H1 (cell line): ENCODE results near the gene ASB1. TPM values are rescaled to one million over a fixed set of nuclear protein-coding genes. Genes with fewer than 3 reads are reported as not detected.

Experiments
- polyA plus RNA-seq, 7 experiments: library from polyadenylated mRNA; depleted of rRNA in 3 of 7; stranded (reverse) in 5 of 7; unstranded in 2 of 7; fragments of >200 nt in 5 of 7; fragments of 200-250 nt in 2 of 7; gene quantifications; 1 replicate in 5 of 7; 2 replicates in 1 of 7; 4 replicates in 1 of 7; pipeline versions ENCODE4 v1.2.1 to v1.2.3, GENCODE V29; 2011 to 2013; ENCODE audit warnings: missing spikeins in 2 of 7, mixed read lengths in 2 of 7
- total RNA-seq: library from RNA; stranded (reverse); fragmentation: NEBNext Ultra II Directional; extraction: Animal tissue kit (Norgen Biotek cat#: 25700); gene quantifications from 2 replicates; pipeline ENCODE4 v1.2.1, GENCODE V29; 2021
- TF ChIP-seq, protein P1 (sequence below), 3 experiments: IDR thresholded peaks; 1 replicate in 2 of 3; 2 replicates in 1 of 3; pipeline versions ENCODE4 v1.5.1 to v1.6.1; 2011; ENCODE audit warnings: low read length in 3 of 3, mild to moderate bottlenecking in 3 of 3, inconsistent platforms in 2 of 3, low read depth in 1 of 3, moderate library complexity in 1 of 3; ENCODE audit not compliant: insufficient read depth in 1 of 3; ENCODE audit errors: control extremely low read depth in 1 of 3

Gene ASB1
- total and polyA plus RNA-seq, 2 of the 8 experiments (the other 6 are each of a cell fraction or from before 2014, with no cell fraction given) = 24.1 to 36.0 TPM

DNA sequence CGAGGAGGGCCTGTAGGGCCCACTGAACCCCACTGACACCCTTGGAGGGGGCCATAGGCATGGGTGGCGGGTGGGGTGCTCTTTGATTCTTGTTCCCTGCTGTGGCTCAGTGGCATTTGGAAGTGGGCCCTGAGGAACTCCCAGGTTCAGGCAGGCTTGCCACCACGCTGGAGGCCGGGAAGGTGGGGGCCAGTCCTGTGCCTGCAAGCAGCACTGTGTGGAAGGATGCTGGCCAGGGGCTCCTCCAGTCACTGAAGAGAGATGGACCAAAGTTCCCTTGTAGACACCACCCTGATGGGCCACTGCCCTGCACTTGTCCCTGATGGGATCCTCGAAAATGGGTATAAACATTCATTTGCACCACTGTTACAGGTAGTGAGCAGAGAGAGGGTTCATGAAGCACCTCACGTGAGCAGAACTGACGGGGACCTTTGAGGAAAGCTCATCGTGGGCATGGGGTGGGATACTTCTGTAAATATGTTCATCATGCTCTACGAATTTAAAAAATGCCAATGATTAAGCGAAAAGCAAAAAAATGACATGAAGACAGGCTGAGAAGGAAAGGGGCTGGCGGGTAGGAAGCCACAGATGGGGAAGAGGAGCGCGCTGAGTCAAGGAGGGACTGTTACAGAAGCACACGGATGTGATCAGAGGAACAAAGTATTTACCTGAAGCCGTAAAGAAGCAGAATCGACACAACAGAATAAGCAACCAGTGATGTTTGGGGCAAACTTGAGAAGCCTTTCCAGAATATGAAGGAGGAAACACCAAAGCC is 45.2 kb upstream of the ASB1 start (continued):
- TF ChIP-seq, protein P1, sequence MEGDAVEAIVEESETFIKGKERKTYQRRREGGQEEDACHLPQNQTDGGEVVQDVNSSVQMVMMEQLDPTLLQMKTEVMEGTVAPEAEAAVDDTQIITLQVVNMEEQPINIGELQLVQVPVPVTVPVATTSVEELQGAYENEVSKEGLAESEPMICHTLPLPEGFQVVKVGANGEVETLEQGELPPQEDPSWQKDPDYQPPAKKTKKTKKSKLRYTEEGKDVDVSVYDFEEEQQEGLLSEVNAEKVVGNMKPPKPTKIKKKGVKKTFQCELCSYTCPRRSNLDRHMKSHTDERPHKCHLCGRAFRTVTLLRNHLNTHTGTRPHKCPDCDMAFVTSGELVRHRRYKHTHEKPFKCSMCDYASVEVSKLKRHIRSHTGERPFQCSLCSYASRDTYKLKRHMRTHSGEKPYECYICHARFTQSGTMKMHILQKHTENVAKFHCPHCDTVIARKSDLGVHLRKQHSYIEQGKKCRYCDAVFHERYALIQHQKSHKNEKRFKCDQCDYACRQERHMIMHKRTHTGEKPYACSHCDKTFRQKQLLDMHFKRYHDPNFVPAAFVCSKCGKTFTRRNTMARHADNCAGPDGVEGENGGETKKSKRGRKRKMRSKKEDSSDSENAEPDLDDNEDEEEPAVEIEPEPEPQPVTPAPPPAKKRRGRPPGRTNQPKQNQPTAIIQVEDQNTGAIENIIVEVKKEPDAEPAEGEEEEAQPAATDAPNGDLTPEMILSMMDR (IDR thresholded peaks at IDR 0.05; ENCODE audit: control extremely low read depth in 1 of 3, insufficient read depth in 1 of 3, low read depth in 1 of 3, low read length in 3 of 3) = no peak
